ENCODE data around the gene ATG16L1. TPM values are rescaled to one million over a fixed set of nuclear protein-coding genes. Genes with fewer than 3 reads are reported as not detected.
A peak's percentile ranks its signal among the peaks of the same experiment; 100 is the strongest.

The ATG16L1 gene
- total RNA-seq, 1 donor from 2014 or later, result 54.1 TPM

DNA sequence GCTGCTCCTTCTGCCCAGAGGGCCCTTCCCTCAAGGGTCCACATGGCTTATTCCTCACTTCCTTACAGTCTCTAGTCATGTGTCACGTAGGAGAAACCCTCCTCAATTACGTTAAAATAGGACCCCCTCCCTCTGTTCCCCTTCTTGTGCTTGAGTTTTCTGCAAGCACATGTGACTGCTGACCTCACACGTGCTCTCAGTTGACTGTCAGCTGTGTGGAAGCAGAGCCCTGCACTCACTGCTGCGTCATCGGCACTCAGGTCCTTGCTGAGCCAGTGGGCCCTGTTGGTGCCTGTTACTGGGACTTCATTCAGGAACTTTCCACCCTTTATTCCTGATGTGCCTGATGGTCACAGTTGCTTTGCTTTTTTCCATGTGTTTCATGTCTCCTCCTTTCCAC is 11.1 kb downstream of the ATG16L1 start:
- Histone ChIP-seq H3K4me3 (ENCODE audit: low read depth, low read length) (no peak overlapping the region), H3K27me3 (ENCODE audit: control insufficient read depth, insufficient read depth, low read length) (no peaks in the 10 kb centered on the region), H3K36me3 (ENCODE audit: control insufficient read depth, insufficient read depth, low read length) (peaks cover 3% of the 10 kb centered on the region)
- TF ChIP-seq CTCF (IDR thresholded peaks at IDR 0.05; ENCODE audit: insufficient read depth, low read length, poor library complexity, severe bottlenecking), result no peak
- DNase-seq (ENCODE audit: low read depth), result no peak

- no peak for TF ChIP-seq CTCF (IDR thresholded peaks at IDR 0.05; ENCODE audit: insufficient read depth, low read length, poor library complexity, severe bottlenecking)
- Histone ChIP-seq H3K4me3 (ENCODE audit: low read depth, low read length) (no peak overlapping the region), H3K36me3 (ENCODE audit: control insufficient read depth, insufficient read depth, low read length) (peaks cover 6% of the 10 kb centered on the region), H3K27me3 (ENCODE audit: control insufficient read depth, insufficient read depth, low read length) (no peaks in the 10 kb centered on the region)
- DNase-seq (ENCODE audit: low read depth), result no peak
Observed at GRCh38 chr2:233263045-233263570, 11.6 kb downstream of the ATG16L1 start.

GRCh38 chr2:233264667-233265066 is 13.2 kb downstream of the ATG16L1 start:
- no peak for TF ChIP-seq CTCF (IDR thresholded peaks at IDR 0.05; ENCODE audit: insufficient read depth, low read length, poor library complexity, severe bottlenecking)
- H3K27me3 ChIP-seq (ENCODE audit: control insufficient read depth, insufficient read depth, low read length), result no peaks in the 10 kb centered on the region
- H3K36me3 ChIP-seq (ENCODE audit: control insufficient read depth, insufficient read depth, low read length), result peaks cover 6% of the 10 kb centered on the region
- no peak overlapping the region for H3K4me3 ChIP-seq (ENCODE audit: low read depth, low read length)
- no peak for DNase-seq (ENCODE audit: low read depth)

DNA sequence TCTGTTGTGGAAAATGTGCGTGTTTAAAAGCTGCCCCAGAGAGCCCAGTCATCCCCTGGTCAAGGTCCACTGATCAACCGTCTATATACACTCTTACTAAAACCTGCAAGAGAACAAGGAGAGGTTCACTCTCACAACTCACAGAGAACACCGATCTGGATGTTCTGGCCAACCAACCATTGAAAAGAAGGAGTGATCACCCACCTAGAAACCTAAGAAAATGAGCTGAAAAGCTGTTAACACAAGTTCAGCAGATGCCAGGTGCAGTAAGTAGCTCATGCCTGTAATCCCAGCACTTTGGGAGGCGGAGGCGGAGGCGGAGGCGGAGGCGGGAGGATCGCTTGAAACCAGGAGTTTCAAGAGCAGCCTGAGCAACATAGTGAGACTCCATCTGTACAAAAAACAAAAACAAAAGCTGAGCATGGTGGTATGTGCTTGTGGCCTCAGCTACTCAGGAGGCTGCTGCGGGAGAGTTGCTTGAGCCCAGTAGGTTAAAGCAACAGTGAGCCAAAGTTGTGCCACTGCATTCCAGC is 14.5 kb downstream of the ATG16L1 start:
- no peak overlapping the region for H3K4me3 ChIP-seq (ENCODE audit: low read depth, low read length)
- H3K36me3 ChIP-seq (ENCODE audit: control insufficient read depth, insufficient read depth, low read length), result peaks cover 6% of the 10 kb centered on the region
- DNase-seq (ENCODE audit: low read depth), result peak; percentile 61
- no peaks in the 10 kb centered on the region for H3K27me3 ChIP-seq (ENCODE audit: control insufficient read depth, insufficient read depth, low read length)
- no peak for TF ChIP-seq CTCF (IDR thresholded peaks at IDR 0.05; ENCODE audit: insufficient read depth, low read length, poor library complexity, severe bottlenecking)

DNA sequence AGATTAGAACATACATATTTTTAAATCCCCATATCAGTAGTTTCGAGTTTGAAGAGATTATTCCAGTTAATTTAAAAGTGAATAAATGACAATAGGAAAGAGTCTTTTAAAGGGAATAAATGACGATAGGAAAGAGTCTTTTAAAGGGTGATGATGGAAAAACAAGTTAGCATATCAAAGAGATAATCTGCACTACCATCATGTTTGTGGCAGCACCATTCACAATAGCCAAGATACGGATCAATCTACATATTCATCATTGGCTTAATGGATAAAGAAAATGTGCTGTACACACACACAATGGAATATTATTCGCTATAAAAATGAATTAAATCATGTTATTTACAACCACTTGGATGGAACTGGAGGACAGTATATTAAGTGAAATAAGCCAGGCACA is 15.0 kb downstream of the ATG16L1 start:
- Histone ChIP-seq H3K4me3 (ENCODE audit: low read depth, low read length) (no peak overlapping the region), H3K36me3 (ENCODE audit: control insufficient read depth, insufficient read depth, low read length) (peaks cover 6% of the 10 kb centered on the region), H3K27me3 (ENCODE audit: control insufficient read depth, insufficient read depth, low read length) (no peaks in the 10 kb centered on the region)
- TF ChIP-seq CTCF (IDR thresholded peaks at IDR 0.05; ENCODE audit: insufficient read depth, low read length, poor library complexity, severe bottlenecking), result no peak
- no peak for DNase-seq (ENCODE audit: low read depth)
